GM12801 (cell line): Measurements from ENCODE around the gene TTLL8.

Experiments
- CTCF ChIP-seq: IDR thresholded peaks from one replicate; pipeline ENCODE4 v1.5.1; 2011; ENCODE audit warnings: control low read depth; ENCODE audit not compliant: insufficient read length; ENCODE audit errors: extremely low read depth

Gene TTLL8

DNA sequence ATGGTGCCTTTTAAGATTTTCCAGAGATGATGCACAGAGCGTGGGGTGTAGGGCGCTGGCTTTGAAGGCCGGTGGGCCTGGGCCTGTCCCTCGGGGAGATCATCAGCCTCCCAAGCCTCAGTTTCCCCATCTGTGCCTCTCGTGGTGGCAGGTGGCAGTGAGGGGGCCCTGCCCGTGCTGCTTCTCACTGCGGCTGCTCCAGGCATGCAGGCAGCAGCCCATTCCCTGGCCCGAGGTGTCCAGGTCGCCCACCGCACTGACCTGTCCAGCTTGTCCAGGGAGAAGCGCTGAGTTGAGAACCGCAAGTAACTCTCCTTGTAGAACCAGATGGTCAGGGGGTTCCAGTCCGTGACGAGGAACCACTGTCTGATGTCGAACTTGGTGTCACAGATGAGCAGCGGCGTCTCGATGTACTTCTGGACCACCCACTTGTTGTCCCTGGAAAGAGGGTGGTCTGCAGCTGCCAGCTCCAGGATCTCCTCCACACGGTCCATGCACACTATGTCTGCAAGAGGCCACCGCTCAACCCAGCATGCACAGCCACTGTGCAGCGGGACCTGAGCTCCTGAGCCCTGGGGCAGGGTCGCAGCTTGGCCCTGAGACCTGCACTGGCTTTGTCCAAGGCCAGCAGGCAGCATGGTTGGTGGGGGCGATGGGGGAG is 25.0 kb downstream of the TTLL8 start:
- no peak for TF ChIP-seq CTCF

- no peak for TF ChIP-seq CTCF
Measured at GRCh38 chr22:50032109-50032871, 25.8 kb downstream of the TTLL8 start.

DNA sequence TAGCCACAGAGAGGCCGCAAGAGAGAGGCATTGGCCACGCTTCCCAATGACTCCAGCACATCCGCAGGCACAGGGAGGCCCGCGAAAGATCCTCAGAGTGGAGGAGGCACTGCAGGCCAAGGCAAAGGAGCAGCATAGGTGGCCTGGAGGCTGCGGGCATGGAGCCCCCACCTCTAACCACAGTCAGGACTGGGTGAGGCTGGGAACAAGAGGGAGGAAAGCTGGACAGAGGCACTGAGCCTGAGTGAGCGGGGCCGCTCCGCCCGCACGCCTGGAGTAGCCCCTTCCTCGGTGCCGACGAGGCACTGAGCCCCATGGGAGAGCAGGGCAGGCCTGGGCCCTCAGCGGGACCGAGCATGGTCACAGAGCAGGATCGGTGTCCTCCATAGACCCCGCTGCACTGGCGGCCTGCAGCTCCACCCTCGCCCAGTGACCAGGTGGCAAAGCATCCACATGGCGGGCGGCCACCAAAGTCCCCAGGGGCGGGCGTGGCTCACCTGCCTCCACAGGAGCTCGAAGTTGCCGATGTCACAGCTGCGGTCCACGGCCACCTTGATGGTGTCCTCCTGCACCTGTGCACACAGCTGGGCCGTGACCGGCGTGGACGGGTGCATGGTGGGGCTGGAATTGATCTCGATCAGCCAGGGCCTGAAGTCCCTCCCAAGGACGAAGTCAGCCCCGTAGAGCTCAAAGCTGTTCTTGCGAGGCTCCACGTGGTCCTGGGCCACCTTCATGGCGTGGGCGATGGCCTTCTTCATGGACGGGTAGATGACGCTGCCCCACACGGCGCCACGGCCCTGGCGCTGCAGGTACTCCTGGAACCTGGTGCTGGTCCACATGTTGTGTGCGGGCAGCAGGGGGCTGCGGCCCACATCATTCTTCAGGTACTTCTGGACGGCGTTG is 26.7 kb downstream of the TTLL8 start:
- no peak for TF ChIP-seq CTCF

- TF ChIP-seq CTCF: no peak
Measured at GRCh38 chr22:50030297-50031188, 27.6 kb downstream of the TTLL8 start.

GRCh38 chr22:50027639-50028537 is 30.2 kb downstream of the TTLL8 start:
- no peak for TF ChIP-seq CTCF

GRCh38 chr22:50025993-50026392 is 32.1 kb downstream of the TTLL8 start:
- TF ChIP-seq CTCF: no peak
